ENCODE measurements around the gene PIK3AP1.
A peak's percentile ranks its signal among the peaks of the same experiment; 100 is the strongest.

Gene PIK3AP1

GRCh38 chr10:96670786-96671185 is 49.5 kb downstream of the PIK3AP1 start:
- peak; percentile 85 for DNase-seq

- DNase-seq = no peak
Measured at GRCh38 chr10:96667401-96667800, 52.9 kb downstream of the PIK3AP1 start.

- no peak for DNase-seq
Measured at GRCh38 chr10:96666741-96667140, 53.6 kb downstream of the PIK3AP1 start.

GRCh38 chr10:96665306-96665705 is 55.0 kb downstream of the PIK3AP1 start:
- DNase-seq = no peak

- no peak for DNase-seq
Measured at GRCh38 chr10:96664563-96664962, 55.8 kb downstream of the PIK3AP1 start.

GRCh38 chr10:96663797-96664196 is 56.5 kb downstream of the PIK3AP1 start:
- no peak for DNase-seq

- no peak for DNase-seq
Measured at GRCh38 chr10:96661632-96662031, 58.7 kb downstream of the PIK3AP1 start.

- no peak for DNase-seq
Measured at GRCh38 chr10:96660297-96660696, 60.0 kb downstream of the PIK3AP1 start.

- DNase-seq = no peak
Measured at GRCh38 chr10:96658844-96659243, 61.5 kb downstream of the PIK3AP1 start.

- DNase-seq = no peak
Measured at GRCh38 chr10:96657385-96657784, 62.9 kb downstream of the PIK3AP1 start.

GRCh38 chr10:96656839-96657238 is 63.5 kb downstream of the PIK3AP1 start:
- no peak for DNase-seq

- no peak for DNase-seq
Measured at GRCh38 chr10:96656198-96656577, 64.1 kb downstream of the PIK3AP1 start.

- no peak for DNase-seq
Measured at GRCh38 chr10:96655461-96656197, 64.7 kb downstream of the PIK3AP1 start.

GRCh38 chr10:96651998-96652431 is 68.3 kb downstream of the PIK3AP1 start:
- DNase-seq = no peak

GRCh38 chr10:96650958-96651357 is 69.4 kb downstream of the PIK3AP1 start:
- no peak for DNase-seq

GRCh38 chr10:96648297-96648696 is 72.0 kb downstream of the PIK3AP1 start:
- no peak for DNase-seq

GRCh38 chr10:96647466-96647865 is 72.8 kb downstream of the PIK3AP1 start:
- no peak for DNase-seq

- DNase-seq = no peak
Measured at GRCh38 chr10:96646751-96647166, 73.6 kb downstream of the PIK3AP1 start.

GRCh38 chr10:96646301-96646700 is 74.0 kb downstream of the PIK3AP1 start:
- DNase-seq = no peak

GRCh38 chr10:96645191-96645721 is 75.1 kb downstream of the PIK3AP1 start:
- no peak for DNase-seq

GRCh38 chr10:96643920-96644319 is 76.4 kb downstream of the PIK3AP1 start:
- no peak for DNase-seq

- DNase-seq = peak; percentile 42
Measured at GRCh38 chr10:96642973-96643372, 77.3 kb downstream of the PIK3AP1 start.

- DNase-seq = no peak
Measured at GRCh38 chr10:96642530-96642929, 77.8 kb downstream of the PIK3AP1 start.

GRCh38 chr10:96641396-96642295 is 78.7 kb downstream of the PIK3AP1 start:
- no peak for DNase-seq
